GM19463 (cell line): ENCODE results near the gene DACH1.

ENCODE experiments used
- ATAC-seq: cut with Tn5 transposase; IDR thresholded peaks from one replicate; pipeline ENCODE4 v1.9.1; 2021; ENCODE audit warnings: mild to moderate bottlenecking, moderate library complexity; ENCODE audit not compliant: unreplicated experiment

DACH1 gene

GRCh38 chr13:71714802-71715375 lies 152.1 kb downstream of the DACH1 start:
- ATAC-seq: no peak

GRCh38 chr13:71712988-71713653 lies 153.9 kb downstream of the DACH1 start:
- ATAC-seq: no peak

- no peak for ATAC-seq
Measured at GRCh38 chr13:71704656-71705055, 162.3 kb downstream of the DACH1 start.

GRCh38 chr13:71703138-71703537 lies 163.9 kb downstream of the DACH1 start:
- ATAC-seq: no peak

GRCh38 chr13:71702253-71702652 lies 164.8 kb downstream of the DACH1 start:
- no peak for ATAC-seq

GRCh38 chr13:71701741-71702140 lies 165.3 kb downstream of the DACH1 start:
- ATAC-seq: no peak

- ATAC-seq: no peak
Measured at GRCh38 chr13:71699342-71699741, 167.7 kb downstream of the DACH1 start.

GRCh38 chr13:71695662-71696061 lies 171.3 kb downstream of the DACH1 start:
- no peak for ATAC-seq

- no peak for ATAC-seq
Measured at GRCh38 chr13:71685072-71685471, 181.9 kb downstream of the DACH1 start.

- no peak for ATAC-seq
Measured at GRCh38 chr13:71681901-71682613, 184.9 kb downstream of the DACH1 start.

GRCh38 chr13:71677124-71677523 lies 189.9 kb downstream of the DACH1 start:
- no peak for ATAC-seq

GRCh38 chr13:71672512-71672911 lies 194.5 kb downstream of the DACH1 start:
- ATAC-seq: no peak

- no peak for ATAC-seq
Measured at GRCh38 chr13:71663431-71663830, 203.6 kb downstream of the DACH1 start.

GRCh38 chr13:71661921-71662320 lies 205.1 kb downstream of the DACH1 start:
- ATAC-seq: no peak

- ATAC-seq: no peak
Measured at GRCh38 chr13:71659404-71659803, 207.6 kb downstream of the DACH1 start.

- no peak for ATAC-seq
Measured at GRCh38 chr13:71645467-71645866, 221.5 kb downstream of the DACH1 start.

GRCh38 chr13:71644579-71644978 lies 222.4 kb downstream of the DACH1 start:
- ATAC-seq: no peak

GRCh38 chr13:71643448-71643860 lies 223.6 kb downstream of the DACH1 start:
- no peak for ATAC-seq

GRCh38 chr13:71638751-71639150 lies 228.3 kb downstream of the DACH1 start:
- no peak for ATAC-seq

GRCh38 chr13:71634602-71635443 lies 232.2 kb downstream of the DACH1 start:
- no peak for ATAC-seq

GRCh38 chr13:71634182-71634581 lies 232.8 kb downstream of the DACH1 start:
- ATAC-seq: no peak
